ENCODE results near the gene SCN1A.

Gene SCN1A

GRCh38 chr2:165961818-165962217, 166.0 kb downstream of the SCN1A start:
- Histone ChIP-seq H3K79me2 (ENCODE audit: insufficient read depth, low read length) (no peaks in the 10 kb centered on the region), H3K4me3 (ENCODE audit: low read length, poor library complexity, severe bottlenecking) (no peak overlapping the region), H4K20me1 (ENCODE audit: insufficient read depth, low read length, poor library complexity, severe bottlenecking) (no peaks in the 10 kb centered on the region), H3K9me3 (ENCODE audit: insufficient read depth, low read depth, low read length) (no peaks in the 10 kb centered on the region), H3K9ac (ENCODE audit: low read depth, low read length, poor library complexity, severe bottlenecking) (no peak overlapping the region), H3K4me1 (ENCODE audit: insufficient read depth, low read length, poor library complexity, severe bottlenecking) (no peaks in the 10 kb centered on the region), H3F3A (ENCODE audit: low read depth) (no peaks in the 10 kb centered on the region), H3K9me2 (replicated peaks; ENCODE audit: low read depth, low read length) (no peaks in the 10 kb centered on the region), H3K4me2 (ENCODE audit: low read depth, low read length, poor library complexity, severe bottlenecking) (no peak overlapping the region), H2AFZ (ENCODE audit: low read length) (no peak overlapping the region), H3K36me3 (ENCODE audit: insufficient read depth, low read length) (no peaks in the 10 kb centered on the region), H3K27me3 (ENCODE audit: insufficient read depth, low read length, poor library complexity, severe bottlenecking) (no peaks in the 10 kb centered on the region)
- no peak for TF ChIP-seq EZH2phosphoT487 (IDR thresholded peaks at IDR 0.05; ENCODE audit: borderline replicate concordance)
- TF ChIP-seq, protein P1, sequence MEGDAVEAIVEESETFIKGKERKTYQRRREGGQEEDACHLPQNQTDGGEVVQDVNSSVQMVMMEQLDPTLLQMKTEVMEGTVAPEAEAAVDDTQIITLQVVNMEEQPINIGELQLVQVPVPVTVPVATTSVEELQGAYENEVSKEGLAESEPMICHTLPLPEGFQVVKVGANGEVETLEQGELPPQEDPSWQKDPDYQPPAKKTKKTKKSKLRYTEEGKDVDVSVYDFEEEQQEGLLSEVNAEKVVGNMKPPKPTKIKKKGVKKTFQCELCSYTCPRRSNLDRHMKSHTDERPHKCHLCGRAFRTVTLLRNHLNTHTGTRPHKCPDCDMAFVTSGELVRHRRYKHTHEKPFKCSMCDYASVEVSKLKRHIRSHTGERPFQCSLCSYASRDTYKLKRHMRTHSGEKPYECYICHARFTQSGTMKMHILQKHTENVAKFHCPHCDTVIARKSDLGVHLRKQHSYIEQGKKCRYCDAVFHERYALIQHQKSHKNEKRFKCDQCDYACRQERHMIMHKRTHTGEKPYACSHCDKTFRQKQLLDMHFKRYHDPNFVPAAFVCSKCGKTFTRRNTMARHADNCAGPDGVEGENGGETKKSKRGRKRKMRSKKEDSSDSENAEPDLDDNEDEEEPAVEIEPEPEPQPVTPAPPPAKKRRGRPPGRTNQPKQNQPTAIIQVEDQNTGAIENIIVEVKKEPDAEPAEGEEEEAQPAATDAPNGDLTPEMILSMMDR (conservative IDR thresholded peaks at IDR 0.05; ENCODE audit: low read length): no peak

DNA sequence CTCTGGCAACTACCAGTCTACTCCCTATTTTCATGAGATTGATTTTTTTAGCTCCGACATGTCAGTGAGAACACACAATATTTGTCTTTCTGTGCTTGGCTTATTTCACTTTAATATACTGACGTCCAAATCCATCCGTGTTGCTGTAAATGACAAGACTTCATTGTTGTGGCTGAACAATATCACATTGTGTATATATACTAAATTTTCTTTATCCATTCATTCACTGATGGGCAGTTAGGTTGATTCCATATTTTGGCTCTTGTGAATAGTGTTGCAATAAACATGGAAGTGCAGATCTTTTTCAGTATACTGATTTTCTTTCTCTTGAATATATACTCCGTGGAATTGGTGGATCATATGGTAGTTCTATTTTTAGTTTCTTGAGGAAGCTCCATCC, 168.4 kb downstream of the SCN1A start:
- Histone ChIP-seq H3K9me3 (ENCODE audit: insufficient read depth, low read depth, low read length) (no peaks in the 10 kb centered on the region), H3K4me1 (ENCODE audit: insufficient read depth, low read length, poor library complexity, severe bottlenecking) (peaks cover 5% of the 10 kb centered on the region), H4K20me1 (ENCODE audit: insufficient read depth, low read length, poor library complexity, severe bottlenecking) (no peaks in the 10 kb centered on the region), H3F3A (ENCODE audit: low read depth) (no peaks in the 10 kb centered on the region), H3K27me3 (ENCODE audit: insufficient read depth, low read length, poor library complexity, severe bottlenecking) (no peaks in the 10 kb centered on the region), H2AFZ (ENCODE audit: low read length) (no peak overlapping the region), H3K9ac (ENCODE audit: low read depth, low read length, poor library complexity, severe bottlenecking) (no peak overlapping the region), H3K79me2 (ENCODE audit: insufficient read depth, low read length) (no peaks in the 10 kb centered on the region), H3K9me2 (replicated peaks; ENCODE audit: low read depth, low read length) (no peaks in the 10 kb centered on the region), H3K4me3 (ENCODE audit: low read length, poor library complexity, severe bottlenecking) (no peak overlapping the region), H3K36me3 (ENCODE audit: insufficient read depth, low read length) (no peaks in the 10 kb centered on the region), H3K4me2 (ENCODE audit: low read depth, low read length, poor library complexity, severe bottlenecking) (no peak overlapping the region)
- TF ChIP-seq EZH2phosphoT487 (IDR thresholded peaks at IDR 0.05; ENCODE audit: borderline replicate concordance): no peak
- TF ChIP-seq, protein P1 (conservative IDR thresholded peaks at IDR 0.05; ENCODE audit: low read length): no peak

- no peaks in the 10 kb centered on the region for H3K9me3 ChIP-seq (ENCODE audit: insufficient read depth, low read depth, low read length)
- no peaks in the 10 kb centered on the region for H3K27me3 ChIP-seq (ENCODE audit: insufficient read depth, low read length, poor library complexity, severe bottlenecking)
- no peak overlapping the region for H3K4me3 ChIP-seq (ENCODE audit: low read length, poor library complexity, severe bottlenecking)
- H3K4me1 ChIP-seq (ENCODE audit: insufficient read depth, low read length, poor library complexity, severe bottlenecking): peaks cover 7% of the 10 kb centered on the region
- no peak overlapping the region for H3K4me2 ChIP-seq (ENCODE audit: low read depth, low read length, poor library complexity, severe bottlenecking)
- no peaks in the 10 kb centered on the region for H3F3A ChIP-seq (ENCODE audit: low read depth)
- no peaks in the 10 kb centered on the region for H3K36me3 ChIP-seq (ENCODE audit: insufficient read depth, low read length)
- H3K79me2 ChIP-seq (ENCODE audit: insufficient read depth, low read length): no peaks in the 10 kb centered on the region
- no peak overlapping the region for H2AFZ ChIP-seq (ENCODE audit: low read length)
- H4K20me1 ChIP-seq (ENCODE audit: insufficient read depth, low read length, poor library complexity, severe bottlenecking): no peaks in the 10 kb centered on the region
- no peak overlapping the region for H3K9ac ChIP-seq (ENCODE audit: low read depth, low read length, poor library complexity, severe bottlenecking)
- H3K9me2 ChIP-seq (replicated peaks; ENCODE audit: low read depth, low read length): no peaks in the 10 kb centered on the region
- TF ChIP-seq, protein P1 (conservative IDR thresholded peaks at IDR 0.05; ENCODE audit: low read length): no peak
- TF ChIP-seq EZH2phosphoT487 (IDR thresholded peaks at IDR 0.05; ENCODE audit: borderline replicate concordance): no peak
Measured at GRCh38 chr2:165958313-165958960, 169.4 kb downstream of the SCN1A start.

All from Loucy (cell line).